Ovary (tissue), 9 donors: ENCODE results near the gene SLC38A10. TPM values are rescaled to one million over a fixed set of nuclear protein-coding genes. Genes with fewer than 3 reads are reported as not detected.

ENCODE experiments used
- DNase-seq, 5 donors: peaks; one replicate each; pipeline ENCODE4 v3.0.0-alpha.2; 2019 to 2020
- H3K27ac ChIP-seq, 2 donors: fragments of 200-600 bp; one replicate each; pipeline versions ENCODE4 v1.5.1 to v1.8.0; 2019 to 2022
- H3K27me3 ChIP-seq: fragments of 200-600 bp; one replicate; pipeline ENCODE4 v1.8.0; 2022
- H3K36me3 ChIP-seq: fragments of 200-600 bp; sonication (generic); one replicate; pipeline ENCODE4 v1.5.1; 2019
- H3K4me1 ChIP-seq: one replicate; pipeline ENCODE4 v1.8.1; 2013; ENCODE audit warnings: mild to moderate bottlenecking, moderate library complexity; ENCODE audit not compliant: insufficient read depth
- H3K4me3 ChIP-seq: fragments of 200-600 bp; sonication (generic); one replicate; pipeline ENCODE4 v1.5.1; 2017
- H3K9me3 ChIP-seq, 2 donors: fragments of 200-600 bp in 1 of 2; sonication (generic) in 1 of 2; one replicate each; pipeline versions ENCODE4 v1.5.1 to v1.8.1; 2013 to 2019; ENCODE audit warnings: mild to moderate bottlenecking in 1 of 2, moderate library complexity in 1 of 2
- CTCF ChIP-seq, 3 donors: fragments of 450-650 bp in 2 of 3; fragments of 200-600 bp in 1 of 3; IDR thresholded peaks; one replicate each; pipeline versions ENCODE4 v1.5.1 to v1.8.0; 2016 to 2022; ENCODE audit warnings: antibody characterized with exemption in 3 of 3, mild to moderate bottlenecking in 1 of 3
- EP300 ChIP-seq: sonication (generic); formaldehyde crosslinking; IDR thresholded peaks from one replicate; pipeline ENCODE4 v1.6.1; 2017; ENCODE audit warnings: antibody characterized with exemption
- POLR2A ChIP-seq: fragments of 450-650 bp; IDR thresholded peaks from one replicate; pipeline ENCODE4 v1.6.1; 2017; ENCODE audit warnings: antibody characterized with exemption, mild to moderate bottlenecking, moderate library complexity
- WGBS, 3 donors: extraction: QIAGEN DNeasy Blood & Tissue Kit in 1 of 3; methylation state at CpG; one replicate each; pipeline versions ENCODE4 v1.1.5 to v1.1.7; 2013 to 2017; 5-methylcytosine and 5-hydroxymethylcytosine counted together
- intact Hi-C, 4 donors: fragments of 100-400 bp; cut with DNase I; formaldehyde crosslinking; loops; one replicate each; pipeline versions ENCODE4 v1.11.0 to v1.15.1; 2022 to 2023
- polyA plus RNA-seq, 2 donors: library from polyadenylated mRNA; stranded (reverse); fragments of 200-250 nt in 1 of 2; fragments of 350-450 nt in 1 of 2; fragmentation: Illumina TruSeq in 1 of 2; extraction: RNeasy Lipid Tissue Mini Kit (QIAGEN cat#74804) in 1 of 2; gene quantifications; one replicate each; pipeline ENCODE4 v1.2.3, GENCODE V29; 2013 to 2014
- total RNA-seq, 7 donors: library from RNA; depleted of rRNA in 2 of 7; stranded (reverse); fragments of >200 nt in 2 of 7; fragmentation: NEBNext Ultra II Directional in 3 of 7; extraction: Animal tissue kit (Norgen Biotek cat#: 25700) in 3 of 7; gene quantifications; one replicate each; pipeline versions ENCODE4 v1.1.0 to v1.2.4, GENCODE V29; 2016 to 2023
- donor health status: DM: no; HTN: no; CAD: no; lungs with moderate emphysema.
- donor health status: DM: no; HTN: no; CAD: no.
- donor health status: Bipolar disorder and iron deficiency.
- donor health status: DM: yes; HTN: yes; CAD: no.
- donor health status: DM: no; HTN: no; CAD: no.
- donor health status: DM: yes; HTN: yes; CAD: no.

Gene SLC38A10
- total and polyA plus RNA-seq, 9 donors, result 11.5 to 75.7 (median 64.3) TPM

- H3K27ac ChIP-seq, result no peak overlapping the region
- intact Hi-C loops, result no loop called here
- no peaks in the 10 kb centered on the region for H3K36me3 ChIP-seq
- no peaks in the 10 kb centered on the region for H3K4me1 ChIP-seq
- H3K4me3 ChIP-seq, result no peak overlapping the region
- TF ChIP-seq EP300 (no peak), POLR2A (no peak), CTCF (IDR thresholded peaks at IDR 0.05) (no peak)
- no peaks in the 10 kb centered on the region for H3K27me3 ChIP-seq
- H3K9me3 ChIP-seq, result no peaks in the 10 kb centered on the region
- no peak for DNase-seq
- 82 to 87% (median 84%) methylated on average over 40 to 45 of the region's 45 CpGs for WGBS, 3 donors
Observed at GRCh38 chr17:81196505-81197408, 98.3 kb downstream of the SLC38A10 start.

GRCh38 chr17:81195941-81196495 lies 99.1 kb downstream of the SLC38A10 start:
- no peak for DNase-seq
- Histone ChIP-seq H3K4me3 (no peak overlapping the region), H3K36me3 (no peaks in the 10 kb centered on the region), H3K27me3 (no peaks in the 10 kb centered on the region), H3K9me3 (no peaks in the 10 kb centered on the region), H3K27ac (no peak overlapping the region), H3K4me1 (no peaks in the 10 kb centered on the region)
- intact Hi-C loops, result no loop called here
- 88 to 90% (median 88%) methylated on average over 14 of the region's 14 CpGs for WGBS, 3 donors
- TF ChIP-seq POLR2A (no peak), EP300 (no peak), CTCF (IDR thresholded peaks at IDR 0.05) (no peak)

Other genes starting within 250 kb of the SLC38A10 start
- gene PVALEF, start 129.8 kb downstream of the SLC38A10 start, total RNA-seq, result not detected
- gene PVALEF, start 129.8 kb downstream of the SLC38A10 start, polyA plus RNA-seq, result not detected
- 1 to 10 TPM in 5 of 7 donors, under 1 TPM in 2; 0.23 to 3.1 (median 1.7) TPM for gene AATK, start 129.1 kb downstream of the SLC38A10 start, total RNA-seq
- 1 to 10 TPM in 1 of 2 donors, under 1 TPM in 1; 0.33 to 1.5 TPM for gene AATK, start 129.1 kb downstream of the SLC38A10 start, polyA plus RNA-seq
- gene CEP131, start 72.3 kb downstream of the SLC38A10 start, total RNA-seq, result 10 to 100 TPM in 3 of 7 donors, 1 to 10 TPM in 4; 5.5 to 10.7 (median 8.8) TPM
- 1 to 10 TPM in 1 of 2 donors, under 1 TPM in 1; 0.22 to 9.9 TPM for gene CEP131, start 72.3 kb downstream of the SLC38A10 start, polyA plus RNA-seq
- 10 to 100 TPM; 15.8 to 30.2 (median 25.3) TPM for gene TEPSIN, start 56.3 kb downstream of the SLC38A10 start, total RNA-seq
- 10 to 100 TPM in 1 of 2 donors, 1 to 10 TPM in 1; 2.5 to 21.8 TPM for gene TEPSIN, start 56.3 kb downstream of the SLC38A10 start, polyA plus RNA-seq
- gene NDUFAF8, start 56.0 kb downstream of the SLC38A10 start, total RNA-seq, result 10 to 100 TPM; 26.6 to 66.3 (median 33.9) TPM
- gene NDUFAF8, start 56.0 kb downstream of the SLC38A10 start, polyA plus RNA-seq, result 10 to 100 TPM; 14.6 to 53.4 TPM
- gene BAHCC1, start 100.2 kb upstream of the SLC38A10 start, total RNA-seq, result 10 to 100 TPM in 6 of 7 donors, 1 to 10 TPM in 1; 7.6 to 31.9 (median 24.2) TPM
- gene BAHCC1, start 100.2 kb upstream of the SLC38A10 start, polyA plus RNA-seq, result 10 to 100 TPM in 1 of 2 donors, 1 to 10 TPM in 1; 1.9 to 16.0 TPM
- 1,000 to 10,000 TPM; 3,016 to 5,681 (median 4,174) TPM for gene ACTG1, start 217.5 kb upstream of the SLC38A10 start, total RNA-seq
- gene ACTG1, start 217.5 kb upstream of the SLC38A10 start, polyA plus RNA-seq, result 1,000 to 10,000 TPM; 1,825 to 3,391 TPM
- gene FSCN2, start 233.1 kb upstream of the SLC38A10 start, total RNA-seq, result 1 to 10 TPM; 1.8 to 6.4 (median 3.9) TPM
- 1 to 10 TPM in 1 of 2 donors, under 1 TPM in 1; 0.13 to 1.6 TPM for gene FSCN2, start 233.1 kb upstream of the SLC38A10 start, polyA plus RNA-seq